OCI-LY7 (cell line): ENCODE measurements around the gene HIVEP3. TPM values are rescaled to one million over a fixed set of nuclear protein-coding genes. Genes with fewer than 3 reads are reported as not detected.

Experiments
- BruUV-seq: library from RNA; stranded (reverse); fragments of 400-500 nt; replicated peaks from 2 replicates; lab custom pipeline; 2021; lab: Mats Ljungman, UMichigan
- CTCF ChIA-PET: fragments of 300-600 bp; sonication (Branson Sonifier 250); formaldehyde crosslinking; loops from one replicate; lab custom pipeline; 2022; ENCODE audit warnings: antibody characterized with exemption; ENCODE audit not compliant: unreplicated experiment; lab: Charles Lee
- POLR2A ChIA-PET: fragments of 300-600 bp; sonication (Branson Sonifier 250); formaldehyde crosslinking; loops from one replicate; lab custom pipeline; 2022; ENCODE audit warnings: antibody characterized with exemption; lab: Charles Lee
- DNase-seq: peaks from one replicate; pipeline ENCODE4 v3.0.0-alpha.2; 2015; ENCODE audit warnings: low spot score
- H2AFZ ChIP-seq: fragments of 200-600 bp; sonication (generic), shearing (Covaris generic); 2 replicates; pipeline ENCODE4 v1.6.1; 2014; ENCODE audit warnings: mild to moderate bottlenecking, antibody characterized with exemption, low read length, moderate library complexity
- H3K27ac ChIP-seq: fragments of 200-600 bp; sonication (generic); 2 replicates; pipeline ENCODE4 v1.5.1; 2014; ENCODE audit warnings: mixed run types, low read depth, mild to moderate bottlenecking, moderate library complexity, low read length, inconsistent platforms; ENCODE audit not compliant: poor library complexity, severe bottlenecking
- H3K36me3 ChIP-seq: fragments of 200-600 bp; sonication (generic); 2 replicates; pipeline ENCODE4 v1.6.1; 2014; ENCODE audit warnings: mild to moderate bottlenecking, antibody characterized with exemption, low read length, moderate library complexity, mixed read lengths; ENCODE audit not compliant: insufficient read depth
- H3K4me1 ChIP-seq: fragments of 200-600 bp; sonication (generic); 2 replicates; pipeline ENCODE4 v1.5.1; 2014; ENCODE audit warnings: mild to moderate bottlenecking, low read length; ENCODE audit not compliant: insufficient read depth, poor library complexity, severe bottlenecking
- H3K4me2 ChIP-seq: fragments of 200-600 bp; sonication (generic); 2 replicates; pipeline ENCODE4 v1.6.1; 2014; ENCODE audit warnings: mild to moderate bottlenecking, low read length
- H3K4me3 ChIP-seq: fragments of 200-600 bp; sonication (generic); 2 replicates; pipeline ENCODE4 v1.5.1; 2014; ENCODE audit warnings: mild to moderate bottlenecking, low read depth, low read length; ENCODE audit not compliant: poor library complexity, severe bottlenecking
- H3K79me2 ChIP-seq: fragments of 200-600 bp; sonication (generic); 2 replicates; pipeline ENCODE4 v1.6.1; 2016; ENCODE audit warnings: low read depth, mild to moderate bottlenecking, low read length, moderate library complexity, mixed read lengths; ENCODE audit not compliant: insufficient read depth
- H3K9me2 ChIP-seq: fragments of 200-600 bp; sonication (generic); 2 replicates; pipeline ENCODE4 v1.6.1; 2016; ENCODE audit warnings: mild to moderate bottlenecking, low read length, mixed read lengths; ENCODE audit not compliant: insufficient read depth
- H3K9me3 ChIP-seq: fragments of 200-600 bp; sonication (generic); 2 replicates; pipeline ENCODE4 v1.6.1; 2014; ENCODE audit warnings: mild to moderate bottlenecking, mixed run types, low read length, mixed read lengths
- H4K20me1 ChIP-seq: fragments of 200-600 bp; sonication (generic); 2 replicates; pipeline ENCODE4 v1.6.1; 2014; ENCODE audit warnings: mild to moderate bottlenecking, antibody characterized with exemption, low read length, moderate library complexity, mixed read lengths; ENCODE audit not compliant: insufficient read depth
- EZH2phosphoT487 ChIP-seq: fragments of 200-600 bp; sonication (generic); IDR thresholded peaks from 2 replicates; pipeline ENCODE4 v1.6.1; 2018; ENCODE audit warnings: low read depth, borderline replicate concordance, mild to moderate bottlenecking, mixed run types, antibody characterized with exemption, low read length, moderate library complexity, mixed read lengths
- intact Hi-C: fragments of 100-400 bp; cut with micrococcal nuclease; formaldehyde crosslinking; loops from one replicate; pipeline ENCODE4 v1.10.0; 2022; ENCODE audit not compliant: unreplicated experiment
- small RNA-seq: library from RNA; depleted of rRNA; stranded (forward); fragments of <200 nt; gene quantifications from one replicate; pipeline ENCODE3, GENCODE V24; 2014
- total RNA-seq, 2 experiments: library from RNA; depleted of rRNA in 1 of 2; stranded (reverse); fragments of >200 nt in 1 of 2; shearing (Covaris generic) in 1 of 2; gene quantifications; 2 replicates each; pipeline ENCODE4 v1.2.3, GENCODE V29; 2014 to 2022
- TF ChIP-seq, protein P1 (sequence below): fragments of 200-600 bp; sonication (generic); conservative IDR thresholded peaks from 2 replicates; pipeline ENCODE4 v1.5.1; 2014; ENCODE audit warnings: mild to moderate bottlenecking, antibody characterized with exemption, low read length, moderate library complexity, mixed read lengths

HIVEP3 gene
- total RNA-seq, 2 experiments from 2014 or later, result 0.53 to 0.60 TPM

GRCh38 chr1:41456847-41457540, 461.7 kb downstream of the HIVEP3 start:
- Histone ChIP-seq H3K4me3 (no peak overlapping the region), H3K9me2 (no peaks in the 10 kb centered on the region), H3K4me2 (no peak overlapping the region), H3K36me3 (no peaks in the 10 kb centered on the region), H3K4me1 (no peaks in the 10 kb centered on the region), H2AFZ (no peak overlapping the region), H4K20me1 (no peaks in the 10 kb centered on the region), H3K9me3 (no peaks in the 10 kb centered on the region), H3K27ac (no peak overlapping the region), H3K79me2 (no peaks in the 10 kb centered on the region)
- TF ChIP-seq, protein P1, sequence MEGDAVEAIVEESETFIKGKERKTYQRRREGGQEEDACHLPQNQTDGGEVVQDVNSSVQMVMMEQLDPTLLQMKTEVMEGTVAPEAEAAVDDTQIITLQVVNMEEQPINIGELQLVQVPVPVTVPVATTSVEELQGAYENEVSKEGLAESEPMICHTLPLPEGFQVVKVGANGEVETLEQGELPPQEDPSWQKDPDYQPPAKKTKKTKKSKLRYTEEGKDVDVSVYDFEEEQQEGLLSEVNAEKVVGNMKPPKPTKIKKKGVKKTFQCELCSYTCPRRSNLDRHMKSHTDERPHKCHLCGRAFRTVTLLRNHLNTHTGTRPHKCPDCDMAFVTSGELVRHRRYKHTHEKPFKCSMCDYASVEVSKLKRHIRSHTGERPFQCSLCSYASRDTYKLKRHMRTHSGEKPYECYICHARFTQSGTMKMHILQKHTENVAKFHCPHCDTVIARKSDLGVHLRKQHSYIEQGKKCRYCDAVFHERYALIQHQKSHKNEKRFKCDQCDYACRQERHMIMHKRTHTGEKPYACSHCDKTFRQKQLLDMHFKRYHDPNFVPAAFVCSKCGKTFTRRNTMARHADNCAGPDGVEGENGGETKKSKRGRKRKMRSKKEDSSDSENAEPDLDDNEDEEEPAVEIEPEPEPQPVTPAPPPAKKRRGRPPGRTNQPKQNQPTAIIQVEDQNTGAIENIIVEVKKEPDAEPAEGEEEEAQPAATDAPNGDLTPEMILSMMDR, result no peak
- no peak for TF ChIP-seq EZH2phosphoT487
- DNase-seq, result no peak
- no TSS peak for BruUV-seq
- CTCF ChIA-PET, result interaction anchor here (0.6 kb wide), 1 partner anchor 139 kb away, joined by 3 read pairs; no protein-coding TSS in a partner anchor
- intact Hi-C loops, result no loop called here
- POLR2A ChIA-PET, result no interaction called here

Small RNA genes lying within 50 kb of the gene (small RNA-seq; reads per million reads assigned to genes)
- gene RNA5SP45, result not detected

Other genes starting within 250 kb of the HIVEP3 start
- gene GUCA2B, start 234.5 kb upstream of the HIVEP3 start, total RNA-seq (2014; rRNA removed; shearing (Covaris generic)), result not detected in 2 replicates
- not detected in 2 replicates for gene GUCA2B, start 234.5 kb upstream of the HIVEP3 start, total RNA-seq (2022)
- not detected in 2 replicates for gene GUCA2A, start 245.8 kb upstream of the HIVEP3 start, total RNA-seq (2014; rRNA removed; shearing (Covaris generic))
- gene GUCA2A, start 245.8 kb upstream of the HIVEP3 start, total RNA-seq (2022), result not detected in 2 replicates